ENCODE results near the gene ZC3H18.

ZC3H18 gene

DNA sequence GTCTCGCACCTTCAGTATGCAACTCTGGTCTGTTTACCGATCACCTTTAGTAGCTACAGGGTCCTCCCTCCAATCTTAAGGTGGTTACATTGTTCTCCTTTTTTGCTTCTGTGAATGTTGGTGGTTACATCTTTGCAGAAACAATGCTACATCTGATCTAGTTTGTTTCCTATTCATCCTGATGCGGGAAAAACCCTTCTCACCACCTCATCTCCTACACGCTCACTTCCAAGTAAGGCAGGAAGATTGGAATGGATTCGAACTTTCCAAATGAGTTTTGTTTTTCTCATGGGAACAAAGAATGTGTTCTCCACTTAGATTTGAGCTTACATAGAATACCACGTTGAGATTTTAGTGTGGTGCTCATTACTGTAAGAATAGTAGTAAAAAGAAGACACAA, 14.5 kb downstream of the ZC3H18 start:
- no peak for DNase-seq

DNA sequence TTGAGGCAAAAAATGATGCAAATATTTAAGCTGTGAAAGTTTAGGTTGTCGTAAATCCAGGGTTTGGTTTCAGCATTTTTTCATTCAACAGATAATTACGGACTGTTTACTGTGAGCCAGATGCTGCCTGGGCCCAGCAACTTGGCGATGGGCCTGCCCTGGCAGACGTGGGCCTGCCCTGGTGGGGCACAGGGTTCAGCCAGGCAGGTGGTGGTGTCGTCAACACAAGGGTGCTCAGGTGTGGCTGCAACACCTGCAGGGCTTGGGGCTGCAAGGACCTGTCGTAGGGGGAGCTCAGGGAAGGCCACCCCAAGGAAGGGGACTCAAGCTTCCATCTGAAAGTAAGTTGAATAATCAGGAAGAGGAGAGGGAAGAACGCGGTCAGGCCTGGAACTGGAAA, 15.1 kb downstream of the ZC3H18 start:
- DNase-seq = no peak

DNA sequence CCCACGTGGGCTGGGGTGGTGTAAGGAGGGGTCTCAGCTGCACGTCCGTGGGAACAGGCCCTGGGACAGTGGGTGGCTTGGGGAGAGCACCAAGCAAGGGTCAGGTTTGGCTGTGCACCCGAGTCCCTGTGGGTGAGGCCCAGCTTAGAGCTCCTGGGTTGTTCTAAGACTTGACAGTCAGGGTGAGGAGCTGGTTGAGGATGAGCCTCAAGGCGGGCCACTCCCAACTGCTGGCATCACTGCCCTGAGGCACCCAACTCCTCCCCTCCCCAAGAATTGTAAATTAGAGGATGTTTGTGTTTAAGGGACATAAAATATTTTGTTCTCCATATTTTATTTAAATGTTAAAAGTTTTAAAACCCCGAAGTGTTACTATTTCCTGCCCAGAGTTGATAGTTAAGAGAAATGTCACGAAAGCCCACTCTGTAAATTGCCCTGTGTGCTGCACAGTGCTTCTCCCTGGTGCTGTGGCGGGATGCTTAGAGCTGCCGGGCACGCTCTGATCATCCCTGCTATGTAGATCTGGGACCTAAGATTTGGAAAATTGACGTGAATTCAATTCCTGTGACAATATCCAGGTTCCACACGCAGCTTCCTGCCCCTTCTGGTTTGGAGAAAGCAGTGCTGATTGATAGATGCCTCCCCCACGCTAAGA, 15.9 kb downstream of the ZC3H18 start:
- no peak for DNase-seq

DNA sequence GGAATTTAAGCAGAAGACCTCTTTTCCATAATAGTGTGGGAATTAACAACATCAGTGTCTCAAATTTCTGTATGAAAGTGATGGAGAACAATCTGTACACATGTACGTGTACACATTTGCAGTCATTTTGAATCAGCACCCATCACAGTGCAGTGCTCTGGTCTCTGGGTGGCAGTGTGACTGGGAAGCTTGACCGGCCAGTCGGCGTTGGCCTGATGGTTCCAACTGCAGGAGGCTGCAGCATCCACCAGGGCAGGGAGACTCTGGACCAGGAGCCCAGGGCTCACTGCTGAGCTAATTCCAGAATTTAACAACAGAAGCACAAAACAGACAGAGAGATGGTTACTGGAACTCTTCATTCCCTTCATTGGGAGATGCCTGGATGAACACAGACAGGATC, 17.9 kb downstream of the ZC3H18 start:
- no peak for DNase-seq

DNA sequence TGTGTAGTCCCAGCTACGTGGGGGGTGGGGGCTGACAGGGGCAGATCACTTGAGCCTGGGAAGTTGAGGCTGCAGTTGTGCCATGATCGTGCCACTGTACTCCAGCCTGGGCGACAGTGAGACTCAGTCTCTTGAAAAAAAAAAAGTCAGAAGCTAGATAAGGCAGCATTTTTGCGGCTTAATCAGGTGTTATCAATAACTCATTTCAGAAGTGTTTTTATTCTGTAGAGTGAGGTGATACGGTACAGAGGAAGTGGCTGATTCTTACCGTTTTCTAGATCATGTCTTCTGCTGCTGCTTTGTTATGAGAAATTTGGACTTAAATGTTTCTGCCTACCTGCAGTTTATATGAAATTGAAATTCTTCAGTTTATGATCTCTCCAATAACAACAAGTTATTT, 18.6 kb downstream of the ZC3H18 start:
- no peak for DNase-seq

DNA sequence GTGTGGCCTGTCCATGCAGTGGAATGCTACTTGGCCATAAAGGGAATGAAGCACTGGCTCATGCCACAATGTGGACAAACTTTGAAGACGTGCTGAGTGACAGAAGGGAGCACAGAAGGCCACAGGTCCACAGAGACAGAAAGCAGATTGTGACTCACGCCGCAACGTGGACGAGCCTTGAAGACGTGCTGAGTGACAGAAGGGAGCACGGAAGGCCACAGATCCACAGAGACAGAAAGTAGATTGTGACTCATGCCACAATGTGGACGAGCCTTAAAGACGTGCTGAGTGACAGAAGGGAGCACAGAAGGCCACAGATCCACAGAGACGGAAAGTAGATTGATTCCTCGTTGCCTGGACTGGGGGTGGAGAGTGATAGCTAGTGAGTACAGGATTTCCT, 19.2 kb downstream of the ZC3H18 start:
- DNase-seq = no peak

DNA sequence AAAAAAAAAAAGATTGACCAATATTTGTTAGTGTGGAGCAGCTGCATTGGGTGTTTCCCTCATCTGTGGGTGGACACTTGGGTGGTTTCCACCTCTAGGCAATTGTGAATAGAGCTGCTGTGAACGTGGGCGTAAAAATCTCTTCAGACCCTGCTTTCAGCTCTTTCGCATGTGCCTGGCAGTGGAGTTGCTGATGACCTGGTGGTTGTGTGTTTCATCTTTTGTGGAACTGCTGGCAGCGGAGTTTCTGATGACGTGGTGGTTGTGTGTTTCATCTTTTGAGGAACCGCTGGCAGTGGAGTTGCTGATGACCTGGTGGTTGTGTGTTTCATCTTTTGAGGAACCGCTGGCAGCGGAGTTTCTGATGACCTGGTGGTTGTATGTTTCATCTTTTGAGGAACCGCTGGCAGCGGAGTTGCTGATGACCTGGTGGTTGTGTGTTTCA, 21.4 kb downstream of the ZC3H18 start:
- DNase-seq = no peak

DNA sequence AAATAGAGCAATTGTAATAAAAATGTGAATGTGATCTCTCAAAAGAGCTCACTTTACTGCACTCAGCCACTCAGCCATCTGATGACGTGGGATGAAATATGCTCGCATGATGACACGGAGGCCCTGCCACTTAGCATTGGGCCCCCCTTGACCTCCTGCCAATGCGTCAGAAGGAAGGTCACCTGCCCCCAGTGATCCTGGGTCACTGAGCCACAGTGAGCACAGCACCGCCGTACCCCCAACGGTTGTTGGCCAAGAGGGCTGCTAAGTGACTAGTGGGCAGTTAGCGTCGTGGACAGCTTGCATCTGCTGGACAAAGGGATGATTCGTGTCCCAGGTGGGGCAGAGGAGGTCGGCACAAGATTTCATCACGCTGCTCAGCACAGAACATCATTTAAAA, 22.9 kb downstream of the ZC3H18 start:
- no peak for DNase-seq

DNA sequence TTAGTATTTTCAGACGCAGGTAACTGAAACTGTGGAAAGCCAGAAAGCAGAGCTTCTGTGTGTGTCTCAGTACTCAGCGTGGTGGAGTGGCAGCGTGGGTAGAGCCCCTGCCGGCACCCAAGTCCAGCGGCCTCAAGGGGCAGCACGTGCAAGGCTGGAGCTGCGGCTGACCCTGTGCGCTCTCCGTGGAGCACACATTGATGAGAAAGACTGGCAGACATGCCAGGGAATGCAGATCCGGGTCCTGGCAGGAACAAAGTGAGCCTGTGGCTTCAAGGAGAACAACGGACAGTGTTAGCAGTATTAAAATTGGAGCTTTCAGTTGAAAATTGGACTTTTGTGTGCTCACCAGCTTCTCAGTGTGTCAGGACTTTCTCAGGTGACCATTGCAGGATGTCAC, 23.3 kb downstream of the ZC3H18 start:
- DNase-seq = no peak

DNA sequence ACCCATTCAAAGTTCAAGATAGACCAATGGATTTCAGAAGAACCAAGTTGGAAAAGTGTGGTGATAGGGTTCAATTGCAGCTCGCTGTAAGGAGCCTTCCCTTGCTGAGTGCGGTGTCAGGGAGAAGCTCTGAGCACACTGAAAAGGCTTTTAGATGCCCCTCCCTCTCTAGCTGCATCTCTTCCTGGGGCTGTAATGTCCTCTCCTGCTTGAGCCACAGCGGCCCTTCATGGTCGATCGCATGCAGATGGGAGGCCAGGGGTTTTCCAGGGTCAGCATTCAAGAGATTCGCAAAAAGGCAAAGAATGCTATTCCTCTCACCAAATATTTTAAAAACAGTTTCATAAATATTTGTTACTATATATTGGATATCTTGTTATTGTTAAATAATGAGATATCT, 23.7 kb downstream of the ZC3H18 start:
- DNase-seq = no peak

DNA sequence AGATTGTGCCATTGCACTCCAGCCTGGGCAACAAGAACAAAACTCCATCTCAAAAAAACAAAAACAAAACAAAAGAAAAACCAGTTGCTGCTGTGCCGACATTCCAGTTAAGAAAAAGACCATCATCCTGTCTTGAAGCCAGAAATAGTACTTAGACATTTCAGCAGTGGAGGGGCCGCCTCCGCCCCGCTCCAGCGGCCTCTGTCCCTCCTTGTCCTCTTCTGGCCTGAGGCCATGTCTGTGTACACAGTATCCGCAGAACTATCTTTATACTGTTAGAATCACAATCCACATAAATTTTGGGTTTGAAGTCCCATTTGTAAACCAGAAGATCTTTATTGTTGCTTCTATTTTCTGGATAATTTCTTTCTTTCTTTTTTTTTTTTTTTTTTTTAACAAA, 24.9 kb downstream of the ZC3H18 start:
- DNase-seq = no peak

DNA sequence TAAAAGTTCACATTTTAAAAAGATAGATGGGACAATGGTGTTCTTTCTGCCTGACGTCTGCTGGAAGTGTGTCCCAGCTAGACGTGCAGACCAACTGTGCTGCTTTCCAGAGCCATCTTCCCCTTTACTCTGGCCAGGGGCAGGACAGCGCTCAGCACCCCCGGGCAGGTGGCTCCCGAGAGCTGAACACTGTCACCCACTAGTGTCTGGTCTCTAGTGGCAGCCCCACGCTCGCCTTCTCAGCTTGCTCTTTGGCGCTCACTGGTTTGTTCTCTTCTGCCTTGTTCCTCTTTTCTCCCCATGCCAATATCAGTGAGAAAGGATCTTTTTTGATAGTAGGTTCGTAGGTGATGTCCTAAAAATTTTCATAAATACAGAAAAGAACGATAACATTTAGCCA, 25.7 kb downstream of the ZC3H18 start:
- no peak for DNase-seq

DNA sequence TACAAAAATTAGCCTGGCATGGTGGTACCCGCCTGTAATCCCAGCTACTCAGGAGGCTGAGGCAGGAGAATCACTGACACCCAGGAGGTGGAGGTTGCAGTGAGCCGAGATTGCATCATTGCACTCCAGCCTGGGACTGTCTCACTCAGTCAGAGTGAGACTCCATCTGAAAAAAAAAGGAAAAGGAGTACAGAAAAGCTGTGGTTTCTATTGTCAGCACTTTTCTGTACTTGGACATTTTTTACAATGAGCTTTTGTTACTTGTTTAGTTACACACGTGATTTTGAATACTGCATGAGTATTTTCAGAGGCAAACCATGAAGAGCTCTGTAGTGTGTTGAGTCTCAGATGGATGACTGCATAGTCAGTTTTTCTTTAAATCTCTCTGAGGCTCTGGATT, 26.3 kb downstream of the ZC3H18 start:
- DNase-seq = no peak

DNA sequence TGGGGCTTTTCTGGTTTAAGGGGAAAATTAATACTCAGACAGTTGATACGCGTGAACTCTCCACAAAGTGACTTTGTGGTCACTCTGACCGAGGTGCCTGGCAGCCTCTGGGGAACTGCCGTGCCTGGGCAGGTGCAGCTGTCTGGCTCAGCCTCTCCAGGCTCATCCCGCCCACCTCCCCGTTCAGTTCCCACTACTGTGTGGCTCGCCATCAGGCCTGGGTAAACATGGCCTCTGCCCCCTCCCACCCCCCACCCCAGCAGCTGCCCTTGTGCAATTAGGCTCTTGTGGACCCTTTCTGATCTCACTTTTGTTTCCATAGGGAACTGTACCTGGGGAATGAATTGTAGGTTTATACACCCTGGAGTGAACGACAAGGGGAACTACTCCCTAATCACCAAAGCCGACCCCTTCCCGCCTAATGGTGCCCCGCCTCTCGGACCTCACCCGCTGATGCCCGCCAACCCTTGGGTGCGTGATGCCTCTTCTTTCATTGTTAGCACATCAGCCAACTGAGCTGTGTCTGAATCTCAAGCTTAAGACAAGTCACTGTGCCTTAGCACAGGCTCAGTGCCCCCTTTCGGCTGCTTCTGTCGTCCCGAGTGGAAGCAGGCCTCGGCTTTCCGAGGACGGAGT, 27.8 kb downstream of the ZC3H18 start:
- DNase-seq = no peak

DNA sequence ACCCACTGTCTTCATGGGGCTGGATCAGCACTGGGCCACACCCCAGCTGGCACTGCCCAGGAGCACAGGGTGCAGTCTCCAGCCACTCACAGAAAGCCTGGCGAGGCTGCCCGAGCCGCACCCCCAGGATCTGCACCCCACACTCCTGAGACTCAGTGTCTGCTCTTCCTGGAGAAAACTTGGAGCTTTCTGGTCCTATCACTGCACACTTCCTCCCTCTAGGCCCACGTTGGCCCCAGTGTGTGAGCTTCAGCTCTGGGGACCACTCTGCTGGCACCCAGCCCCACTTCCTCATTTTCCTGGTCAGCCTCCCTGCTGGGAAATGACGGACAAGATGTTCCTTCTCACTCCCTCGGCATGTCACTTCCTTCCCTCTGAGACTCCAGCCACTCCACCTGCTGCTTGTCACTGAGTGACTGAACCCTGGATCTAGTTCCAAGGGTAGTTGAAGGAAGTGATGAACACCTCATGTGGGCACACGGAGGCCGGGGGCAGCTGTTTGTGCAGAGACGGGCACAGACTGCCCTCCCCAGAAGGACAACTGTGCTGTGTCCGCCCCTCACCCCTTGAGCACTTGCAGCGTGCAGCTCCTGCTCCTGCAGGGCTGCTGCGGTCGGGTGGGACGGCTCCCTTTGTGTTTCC, 29.0 kb downstream of the ZC3H18 start:
- DNase-seq = no peak

DNA sequence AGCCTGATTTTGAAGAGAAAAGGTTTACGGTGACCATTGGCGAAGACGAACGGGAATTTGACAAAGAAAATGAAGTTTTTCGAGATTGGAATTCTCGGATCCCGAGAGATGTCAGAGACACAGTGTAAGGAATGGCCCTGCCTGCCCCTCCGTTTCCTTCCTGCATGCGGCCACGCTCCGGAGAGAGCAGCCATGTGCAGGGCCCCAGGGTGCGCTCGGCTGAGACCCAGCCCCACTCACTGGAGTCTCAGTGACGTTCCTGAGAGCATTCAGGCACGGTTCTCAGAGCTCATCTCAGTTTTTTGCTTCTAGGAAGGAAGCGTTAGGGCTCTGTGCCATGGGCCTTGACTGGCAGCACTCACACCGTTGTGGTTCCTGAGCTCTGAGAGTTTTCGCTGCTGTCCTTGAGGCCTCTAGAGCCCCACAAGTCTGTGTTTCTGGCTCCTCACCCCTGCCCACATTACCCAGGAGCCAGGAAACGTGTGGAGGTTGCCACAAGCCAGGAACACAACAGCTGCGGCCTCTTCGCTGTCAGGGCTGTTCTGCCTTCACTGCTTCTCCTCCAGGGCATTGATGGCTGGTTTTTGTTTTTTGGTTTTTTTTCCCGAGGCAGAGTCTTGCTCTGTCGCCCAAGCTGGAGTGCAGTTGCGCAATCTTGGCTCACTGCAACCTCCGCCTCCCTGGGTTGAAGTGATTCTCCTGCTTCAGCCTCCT, 29.8 kb downstream of the ZC3H18 start:
- DNase-seq = no peak

DNA sequence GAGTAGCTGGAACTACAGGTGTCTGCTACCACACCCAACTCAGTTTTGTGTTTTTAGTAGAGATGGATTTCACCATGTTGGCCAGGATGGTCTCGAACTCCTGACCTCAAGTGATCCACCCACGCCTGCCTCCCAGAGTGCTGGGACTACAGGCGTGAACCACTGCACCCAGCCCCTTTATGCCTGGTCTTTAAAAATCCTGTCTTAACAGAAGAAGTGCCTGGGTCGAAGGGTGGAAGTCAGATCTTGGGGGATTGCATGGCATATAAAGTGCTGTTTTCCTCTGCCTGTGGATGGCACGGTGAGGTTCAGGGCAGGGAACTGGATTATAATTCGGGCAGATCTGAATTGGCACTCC, 30.3 kb downstream of the ZC3H18 start:
- DNase-seq = no peak

DNA sequence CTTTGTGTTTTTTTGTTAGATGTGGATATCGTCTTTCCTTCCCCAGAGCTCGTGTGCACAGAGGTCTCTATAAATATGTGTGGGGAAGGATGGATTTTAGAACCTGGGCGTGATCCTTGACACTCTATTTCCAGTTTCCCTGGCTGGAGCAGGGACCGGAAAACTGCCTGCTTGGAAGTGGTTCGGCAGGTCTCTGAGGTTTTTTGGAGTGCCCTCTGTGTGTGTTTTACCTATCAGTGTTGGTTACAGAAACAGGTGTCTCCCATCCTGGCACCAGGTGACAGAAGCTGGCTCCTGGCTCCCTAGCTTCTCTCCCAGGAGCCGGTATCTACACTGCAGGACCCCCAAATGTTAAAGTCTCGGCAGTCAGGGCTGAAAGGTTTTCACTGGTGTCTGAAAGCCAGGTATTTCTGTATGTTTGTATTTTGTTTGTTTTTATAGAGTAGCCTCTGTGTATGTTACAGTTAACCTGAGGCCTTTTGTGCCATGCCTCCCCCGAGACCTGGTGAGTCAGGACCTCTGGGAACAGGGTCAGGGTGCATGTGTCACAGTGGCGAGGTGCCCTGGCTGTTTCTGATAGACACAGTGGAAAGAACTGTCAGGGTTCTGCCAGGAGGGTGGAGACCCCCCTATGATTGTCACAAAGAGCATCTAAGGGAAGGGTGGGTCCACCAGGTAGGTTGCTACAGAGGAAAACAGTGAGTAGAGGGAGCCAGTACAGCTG, 31.3 kb downstream of the ZC3H18 start:
- no peak for DNase-seq

DNA sequence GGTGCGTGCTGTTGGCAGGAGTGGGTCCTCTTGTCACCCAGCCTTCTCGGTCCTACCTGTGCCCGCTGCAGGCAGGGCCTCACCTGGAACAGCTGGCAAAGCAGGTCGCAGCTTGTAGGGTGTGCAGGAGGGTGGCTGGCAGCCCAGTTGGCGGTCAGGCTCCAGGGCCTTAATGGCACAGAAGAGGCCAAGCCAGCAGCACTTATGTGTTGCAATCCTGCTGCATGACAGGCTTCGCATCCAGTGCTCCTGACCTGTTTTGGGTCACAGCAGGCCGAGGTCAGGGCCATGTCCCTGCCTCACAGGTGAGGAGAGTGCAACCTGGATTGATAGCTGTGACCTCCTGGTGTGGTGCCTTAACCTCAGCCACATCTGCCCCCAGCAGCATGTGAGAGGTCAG, 31.9 kb downstream of the ZC3H18 start:
- no peak for DNase-seq

DNA sequence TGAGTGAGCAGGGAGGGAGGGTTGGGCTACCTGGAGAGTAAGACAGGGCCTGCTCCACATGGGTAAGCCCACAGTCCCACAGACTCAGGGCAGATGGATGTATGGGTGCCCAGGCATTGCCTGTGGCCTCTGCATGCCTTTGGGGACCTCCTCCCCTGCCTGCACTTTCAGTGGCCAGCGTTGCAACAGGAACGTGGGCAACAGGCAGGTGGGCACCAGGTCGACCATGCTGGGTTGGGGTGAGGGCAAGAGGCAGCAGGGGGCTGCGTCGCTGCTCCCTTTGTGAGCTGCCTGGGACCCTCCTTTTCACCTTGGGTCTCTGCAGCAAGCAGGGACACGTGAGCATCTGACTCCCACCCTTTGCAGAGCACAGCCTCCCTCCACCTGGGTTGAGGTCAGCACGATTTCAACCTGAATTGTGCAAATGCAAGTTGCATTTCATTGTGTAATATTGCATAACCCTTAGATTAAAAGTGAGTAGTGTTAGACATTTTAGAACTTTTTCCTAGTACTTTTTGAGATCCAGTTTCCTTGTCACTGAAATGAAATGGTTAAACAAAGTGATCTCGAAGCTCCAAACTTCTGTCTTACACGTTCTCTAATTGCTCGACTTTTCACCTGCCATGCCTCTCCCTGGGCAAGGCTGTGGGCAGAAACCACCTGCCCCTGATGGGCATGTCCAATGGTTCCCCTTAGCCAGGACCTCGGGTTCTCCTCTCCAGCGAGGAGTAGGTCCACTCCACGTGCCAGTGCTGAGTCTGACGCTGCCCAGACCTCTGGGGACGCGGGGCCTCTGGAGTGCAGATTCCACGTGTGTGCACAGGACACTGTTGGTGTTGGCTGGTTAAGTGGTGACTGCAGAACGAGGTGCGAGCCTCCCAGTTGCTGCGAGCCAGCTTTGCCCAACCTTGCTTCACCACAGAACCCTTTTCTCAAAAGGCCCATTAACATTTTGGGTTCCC, 35.3 kb downstream of the ZC3H18 start:
- no peak for DNase-seq

DNA sequence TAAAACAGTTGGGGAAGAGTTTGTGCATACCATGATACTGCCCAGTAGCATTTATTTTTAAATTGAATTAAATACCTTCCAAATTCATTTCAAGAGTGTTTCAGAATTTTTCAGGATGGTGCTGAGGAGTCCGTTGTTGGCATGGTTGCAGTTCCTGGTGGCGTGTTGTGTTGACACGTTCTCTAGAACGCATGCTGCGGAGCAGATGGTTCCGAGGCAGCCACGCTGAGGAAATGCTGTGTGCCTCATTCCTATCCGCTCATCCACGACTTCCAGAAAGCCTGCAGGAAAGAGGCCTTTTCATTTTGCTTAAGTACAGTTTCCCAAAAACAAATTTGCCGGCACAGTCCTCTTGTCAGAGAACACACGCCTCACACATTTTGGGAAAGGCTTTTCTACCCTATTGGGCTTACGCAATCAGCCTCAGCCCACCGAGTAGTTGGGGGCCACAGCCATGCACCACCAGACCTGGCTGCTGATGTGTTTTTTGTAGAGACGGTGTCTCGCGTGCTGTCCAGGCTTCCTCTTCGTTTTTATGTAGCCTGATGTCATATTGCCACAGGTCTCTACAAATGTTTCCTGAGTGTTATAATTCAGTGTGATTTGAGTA, 36.0 kb downstream of the ZC3H18 start:
- no peak for DNase-seq

DNA sequence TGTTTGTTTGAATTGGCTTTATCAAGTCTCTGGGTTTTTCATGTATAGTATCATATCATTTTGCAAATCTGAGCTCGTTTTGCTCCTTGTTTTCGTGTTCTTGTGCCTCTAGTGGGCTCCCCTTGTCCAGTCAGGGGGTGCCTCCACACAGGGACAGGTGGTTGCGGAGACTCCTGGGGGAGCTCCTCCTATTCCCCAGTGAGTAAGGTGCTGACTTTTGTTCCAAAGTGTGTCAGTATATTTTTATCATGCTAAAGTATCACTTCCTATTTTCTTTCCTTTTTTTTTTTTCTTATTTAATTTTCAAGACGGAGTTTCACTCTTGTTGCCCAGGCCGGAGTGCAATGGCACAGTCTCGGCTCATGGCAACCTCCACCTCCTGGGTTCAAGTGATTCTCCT, 37.9 kb downstream of the ZC3H18 start:
- DNase-seq = no peak
